H54 (cell line): ENCODE results near the gene FDXR.
"Not testable (repeated sequence)": the region's sequence is repeated elsewhere in the genome, so short reads cannot be mapped to it uniquely, and the experiment has no call there.

Source experiments
- DNase-seq: peaks from one replicate; pipeline ENCODE4 v3.0.0; 2011; ENCODE audit warnings: low spot score, mixed read lengths; ENCODE audit not compliant: insufficient read length
- FAIRE-seq: peaks from 3 replicates; lab custom pipeline; 2011; peaks lifted over from hg19 to GRCh38; lab: Jason Lieb, UNC
- POLR2A ChIP-seq: IDR thresholded peaks from 2 replicates; pipeline ENCODE4 v1.6.1; 2011; ENCODE audit warnings: low read depth, mild to moderate bottlenecking, low read length

The FDXR gene

GRCh38 chr17:74907012-74907411 is 34.2 kb upstream of the FDXR start:
- DNase-seq (no peak), FAIRE-seq (no peak)
- no peak for TF ChIP-seq POLR2A

- not testable (repeated sequence) for FAIRE-seq, DNase-seq
Observed at GRCh38 chr17:74906214-74906793, 33.5 kb upstream of the FDXR start.

GRCh38 chr17:74904687-74905409 is 32.1 kb upstream of the FDXR start:
- DNase-seq (no peak), FAIRE-seq (no peak)
- no peak for TF ChIP-seq POLR2A

- DNase-seq: no peak
- no peak for FAIRE-seq
- no peak for TF ChIP-seq POLR2A
Observed at GRCh38 chr17:74903671-74904070, 30.9 kb upstream of the FDXR start.

GRCh38 chr17:74903034-74903433 is 30.2 kb upstream of the FDXR start:
- TF ChIP-seq POLR2A: no peak
- DNase-seq (no peak), FAIRE-seq (no peak)

GRCh38 chr17:74901353-74902135 is 28.8 kb upstream of the FDXR start:
- FAIRE-seq (no peak), DNase-seq (no peak)
- no peak for TF ChIP-seq POLR2A

- no peak for TF ChIP-seq POLR2A
- FAIRE-seq: no peak
- no peak for DNase-seq
Observed at GRCh38 chr17:74900208-74900607, 27.4 kb upstream of the FDXR start.

GRCh38 chr17:74898376-74898946 is 25.7 kb upstream of the FDXR start:
- FAIRE-seq: no peak
- no peak for TF ChIP-seq POLR2A
- DNase-seq: no peak

- FAIRE-seq (no peak), DNase-seq (no peak)
- no peak for TF ChIP-seq POLR2A
Observed at GRCh38 chr17:74893936-74894671, 21.3 kb upstream of the FDXR start.

GRCh38 chr17:74892974-74893911 is 20.4 kb upstream of the FDXR start, which contains the start of gene FADS6:
Gene FADS6 (minus strand): TSS chr17:74893633. CDS start chr17:74893595, 38 bp downstream.
- DNase-seq (no peak), FAIRE-seq (no peak)
- TF ChIP-seq POLR2A: no peak

GRCh38 chr17:74892013-74892841 is 19.4 kb upstream of the FDXR start:
- TF ChIP-seq POLR2A: no peak
- FAIRE-seq (no peak), DNase-seq (peak; percentile 58)

- no peak for TF ChIP-seq POLR2A
- DNase-seq (no peak), FAIRE-seq (no peak)
Observed at GRCh38 chr17:74890554-74890953, 17.8 kb upstream of the FDXR start.
